OCI-LY3 (cell line): Measurements from ENCODE around the gene IFT27.

Experiments used
- EZH2phosphoT487 ChIP-seq: fragments of 200-600 bp; shearing (Covaris generic); IDR thresholded peaks from 2 replicates; pipeline ENCODE4 v1.6.1; 2018; ENCODE audit warnings: antibody characterized with exemption, mixed run types, low read depth
- TF ChIP-seq, protein P1 (sequence below): fragments of 200-600, 300-600 bp; sonication (generic); IDR thresholded peaks from 2 replicates; pipeline ENCODE4 v1.5.1; 2014; ENCODE audit warnings: antibody characterized with exemption, low read length, low read depth

DNA sequence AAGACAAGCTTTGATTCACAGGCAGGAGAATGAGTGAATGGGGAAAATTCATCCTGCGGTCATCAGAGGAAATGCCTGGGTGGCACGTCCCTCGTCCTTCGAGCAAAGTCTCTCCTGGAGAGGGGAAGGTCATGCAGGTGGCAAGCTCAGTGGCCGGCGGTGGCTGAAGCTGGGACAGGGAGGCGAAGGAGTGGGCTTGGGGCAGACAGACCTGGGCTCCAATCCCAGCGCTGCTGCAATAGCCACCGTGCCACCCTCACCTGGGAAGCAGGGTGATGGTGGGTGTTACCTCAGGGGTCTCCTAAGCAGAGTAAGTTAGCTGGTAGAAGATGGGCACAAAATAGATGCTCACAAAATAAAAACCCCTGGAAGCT, 49.9 kb downstream of the IFT27 start:
- TF ChIP-seq, protein P1, sequence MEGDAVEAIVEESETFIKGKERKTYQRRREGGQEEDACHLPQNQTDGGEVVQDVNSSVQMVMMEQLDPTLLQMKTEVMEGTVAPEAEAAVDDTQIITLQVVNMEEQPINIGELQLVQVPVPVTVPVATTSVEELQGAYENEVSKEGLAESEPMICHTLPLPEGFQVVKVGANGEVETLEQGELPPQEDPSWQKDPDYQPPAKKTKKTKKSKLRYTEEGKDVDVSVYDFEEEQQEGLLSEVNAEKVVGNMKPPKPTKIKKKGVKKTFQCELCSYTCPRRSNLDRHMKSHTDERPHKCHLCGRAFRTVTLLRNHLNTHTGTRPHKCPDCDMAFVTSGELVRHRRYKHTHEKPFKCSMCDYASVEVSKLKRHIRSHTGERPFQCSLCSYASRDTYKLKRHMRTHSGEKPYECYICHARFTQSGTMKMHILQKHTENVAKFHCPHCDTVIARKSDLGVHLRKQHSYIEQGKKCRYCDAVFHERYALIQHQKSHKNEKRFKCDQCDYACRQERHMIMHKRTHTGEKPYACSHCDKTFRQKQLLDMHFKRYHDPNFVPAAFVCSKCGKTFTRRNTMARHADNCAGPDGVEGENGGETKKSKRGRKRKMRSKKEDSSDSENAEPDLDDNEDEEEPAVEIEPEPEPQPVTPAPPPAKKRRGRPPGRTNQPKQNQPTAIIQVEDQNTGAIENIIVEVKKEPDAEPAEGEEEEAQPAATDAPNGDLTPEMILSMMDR: no peak
- no peak for TF ChIP-seq EZH2phosphoT487
